GM18499 (cell line): Measurements from ENCODE around the gene TBCB.
"Not testable (repeated sequence)": the region's sequence is repeated elsewhere in the genome, so short reads cannot be mapped to it uniquely, and the experiment has no call there.

Experiments
- ATAC-seq: cut with Tn5 transposase; IDR thresholded peaks from one replicate; pipeline ENCODE4 v1.9.1; 2021; ENCODE audit warnings: moderate number of reproducible peaks; ENCODE audit not compliant: insufficient read depth, unreplicated experiment

TBCB gene

GRCh38 chr19:36128392-36128736, 13.1 kb downstream of the TBCB start:
- ATAC-seq = no peak

GRCh38 chr19:36131221-36131620, 16.0 kb downstream of the TBCB start:
- not testable (repeated sequence) for ATAC-seq

- ATAC-seq = not testable (repeated sequence)
These were observed 19.6 kb downstream of the TBCB start for GRCh38 chr19:36134867-36135266.

GRCh38 chr19:36136964-36137686, 21.9 kb downstream of the TBCB start:
- ATAC-seq = no peak

GRCh38 chr19:36139120-36139472, 23.8 kb downstream of the TBCB start:
- ATAC-seq = no peak

GRCh38 chr19:36139473-36140303, 24.4 kb downstream of the TBCB start, which contains the start of gene CAPNS1:
Gene CAPNS1 (plus strand): TSS chr19:36140066. CDS start chr19:36141012, 946 bp downstream.
- ATAC-seq = peak; percentile 56

- no peak for ATAC-seq
These were observed 25.2 kb downstream of the TBCB start for GRCh38 chr19:36140304-36141038.

GRCh38 chr19:36141039-36141927, 26.0 kb downstream of the TBCB start:
- ATAC-seq = no peak

GRCh38 chr19:36142046-36142445, 26.8 kb downstream of the TBCB start:
- no peak for ATAC-seq

GRCh38 chr19:36142496-36142895, 27.2 kb downstream of the TBCB start:
- ATAC-seq = no peak

- ATAC-seq = no peak
These were observed 29.4 kb downstream of the TBCB start for GRCh38 chr19:36144624-36145023.

GRCh38 chr19:36149673-36150406, 34.6 kb downstream of the TBCB start:
- ATAC-seq = no peak

- ATAC-seq = no peak
These were observed 35.3 kb downstream of the TBCB start for GRCh38 chr19:36150586-36150985.

GRCh38 chr19:36151144-36152018, 36.1 kb downstream of the TBCB start:
- no peak for ATAC-seq

GRCh38 chr19:36152019-36152351, 36.7 kb downstream of the TBCB start:
- no peak for ATAC-seq

GRCh38 chr19:36152352-36153091, 37.3 kb downstream of the TBCB start, which contains the start of gene COX7A1:
Gene COX7A1 (minus strand): TSS chr19:36152447. CDS start chr19:36152407, 40 bp downstream.
- no peak for ATAC-seq

GRCh38 chr19:36153126-36153525, 37.9 kb downstream of the TBCB start:
- no peak for ATAC-seq
